Karpas-422 (cell line): ENCODE data around the gene IL2RG. TPM values are rescaled to one million over a fixed set of nuclear protein-coding genes. Genes with fewer than 3 reads are reported as not detected.
A peak's percentile ranks its signal among the peaks of the same experiment; 100 is the strongest.

Experiments used
- DNase-seq: peaks from one replicate; pipeline ENCODE4 v3.0.0-alpha.2; 2015
- H2AFZ ChIP-seq: fragments of 200-600 bp; sonication (generic); 2 replicates; pipeline ENCODE4 v1.6.1; 2014; ENCODE audit warnings: antibody characterized with exemption, low read length, mixed read lengths
- H3K27ac ChIP-seq: fragments of 200-600 bp; sonication (generic); 2 replicates; pipeline ENCODE4 v1.5.1; 2014; ENCODE audit warnings: mild to moderate bottlenecking, low read length, moderate library complexity
- H3K27me3 ChIP-seq: fragments of 200-600 bp; sonication (generic); 2 replicates; pipeline ENCODE4 v1.6.1; 2014; ENCODE audit warnings: low read length, mixed read lengths
- H3K36me3 ChIP-seq: fragments of 200-600 bp; sonication (generic); 2 replicates; pipeline ENCODE4 v1.6.1; 2014; ENCODE audit warnings: low read length, mixed read lengths; ENCODE audit not compliant: insufficient read depth
- H3K4me1 ChIP-seq: fragments of 200-600 bp; sonication (generic); 2 replicates; pipeline ENCODE4 v1.6.1; 2014; ENCODE audit warnings: mild to moderate bottlenecking, low read length, mixed read lengths
- H3K4me2 ChIP-seq: fragments of 200-600 bp; sonication (generic); 2 replicates; pipeline ENCODE4 v1.6.1; 2014; ENCODE audit warnings: low read length, low read depth, mild to moderate bottlenecking; ENCODE audit not compliant: poor library complexity, severe bottlenecking
- H3K4me3 ChIP-seq: fragments of 200-600 bp; sonication (generic); 2 replicates; pipeline ENCODE4 v1.5.1; 2014; ENCODE audit warnings: mild to moderate bottlenecking, antibody characterized with exemption, low read length, mixed read lengths
- H3K79me2 ChIP-seq: fragments of 200-600 bp; sonication (generic); 2 replicates; pipeline ENCODE4 v1.6.1; 2014; ENCODE audit warnings: mild to moderate bottlenecking, low read length, mixed read lengths
- H3K9ac ChIP-seq: fragments of 200-600 bp; sonication (generic); 2 replicates; pipeline ENCODE4 v1.6.0; 2014; ENCODE audit warnings: low read length
- H3K9me2 ChIP-seq: fragments of 200-600 bp; sonication (generic), shearing (Covaris generic); replicated peaks from 2 replicates; pipeline ENCODE4 v1.6.0; 2014; ENCODE audit warnings: mild to moderate bottlenecking, low read length, moderate library complexity; ENCODE audit not compliant: insufficient read depth
- H3K9me3 ChIP-seq: fragments of 300-700, 200-600 bp; sonication (generic); 2 replicates; pipeline ENCODE4 v1.6.1; 2014; ENCODE audit warnings: low read length, mixed read lengths
- H4K20me1 ChIP-seq: fragments of 200-600 bp; sonication (generic); 2 replicates; pipeline ENCODE4 v1.6.1; 2014; ENCODE audit warnings: mild to moderate bottlenecking, antibody characterized with exemption, low read length, low read depth; ENCODE audit not compliant: insufficient read depth
- small RNA-seq: library from RNA; depleted of rRNA; stranded (forward); fragments of <200 nt; gene quantifications from one replicate; pipeline ENCODE3, GENCODE V24; 2014
- total RNA-seq: library from RNA; depleted of rRNA; stranded (reverse); fragments of >200 nt; shearing (Covaris generic); gene quantifications from 2 replicates; pipeline ENCODE4 v1.2.3, GENCODE V29; 2014; ENCODE audit warnings: low replicate concordance; rRNA removed

The IL2RG gene
- total RNA-seq, 1 experiment from 2014 or later, result 9.1 TPM

DNA sequence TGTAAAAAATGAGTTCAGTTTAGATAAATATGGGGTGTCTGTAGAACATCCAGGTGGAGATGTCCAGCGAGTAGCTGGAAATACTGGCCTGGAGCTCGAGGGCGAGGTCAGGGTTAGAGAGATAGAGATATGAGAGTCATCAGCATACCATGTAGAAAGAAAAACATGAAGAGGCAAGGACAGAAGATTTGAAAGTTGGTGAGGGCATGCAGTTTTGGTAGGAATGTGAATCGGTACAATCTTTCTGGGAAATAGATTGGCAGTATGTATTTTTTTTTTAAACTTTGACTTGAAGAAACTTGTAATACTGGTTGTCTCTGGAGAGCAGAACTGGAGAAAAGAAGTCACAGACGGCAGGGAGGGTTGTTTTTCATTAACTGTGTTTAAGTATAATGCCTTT is 40.8 kb downstream of the IL2RG start:
- Histone ChIP-seq H3K27ac (no peak overlapping the region), H3K4me2 (no peak overlapping the region), H3K9ac (no peak overlapping the region), H3K36me3 (no peaks in the 10 kb centered on the region), H2AFZ (no peak overlapping the region), H4K20me1 (no peaks in the 10 kb centered on the region), H3K27me3 (no peaks in the 10 kb centered on the region), H3K4me3 (no peak overlapping the region), H3K9me2 (no peaks in the 10 kb centered on the region), H3K9me3 (no peaks in the 10 kb centered on the region), H3K79me2 (peaks cover 22% of the 10 kb centered on the region), H3K4me1 (peaks cover 7% of the 10 kb centered on the region)
- DNase-seq, result no peak

DNA sequence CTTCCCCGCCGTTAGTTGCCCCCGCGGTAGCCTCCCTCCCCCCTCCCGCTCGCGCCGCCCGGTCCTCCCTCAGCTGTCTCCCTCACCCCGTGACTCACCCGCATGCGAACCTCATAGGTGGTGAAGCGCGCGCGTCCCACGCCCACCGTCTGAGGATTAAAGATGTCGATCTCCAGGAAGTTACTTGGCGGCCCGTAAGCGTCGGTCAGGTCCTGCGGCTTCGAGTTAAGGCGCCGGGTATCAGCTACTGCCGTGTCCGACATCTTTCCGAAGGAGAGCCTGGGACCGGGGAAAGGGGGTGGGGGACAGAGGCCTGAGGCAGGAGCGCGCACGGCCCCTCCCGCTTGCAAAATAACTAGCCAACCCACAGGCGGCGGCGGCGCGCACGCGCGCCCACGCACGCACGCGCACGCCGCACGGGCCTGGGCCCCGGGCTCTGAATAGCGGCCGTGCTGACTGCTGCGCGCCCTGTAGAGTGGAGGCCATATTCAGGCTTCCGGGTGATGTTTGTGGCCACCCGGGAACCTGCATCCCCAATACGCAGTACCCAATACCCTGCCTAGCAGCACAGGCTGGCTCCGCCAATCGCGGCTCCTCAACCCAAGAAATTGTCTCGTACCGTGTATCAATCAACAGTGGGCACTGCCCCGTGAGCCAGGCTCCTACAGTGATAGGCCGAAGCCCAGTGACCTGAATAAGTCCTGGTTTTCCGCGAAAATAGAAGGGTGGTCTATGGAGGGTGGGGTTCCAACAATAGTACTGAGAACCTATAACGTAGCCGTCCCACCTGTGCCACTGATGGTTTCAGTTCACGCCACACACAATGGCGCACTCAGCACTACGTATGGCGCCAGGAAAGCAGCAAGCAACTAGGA is 43.1 kb downstream of the IL2RG start, which contains the start of gene SNX12:
Gene SNX12 (minus strand): TSS at position 291 of the 875 bp plus-strand sequence. CDS start 28 bp downstream, at position 263.
- Histone ChIP-seq H3K9me2 (no peaks in the 10 kb centered on the region), H3K9ac (peak within 1 kb of the TSS; percentile 71), H3K4me2 (peak within 1 kb of the TSS; percentile 80), H3K9me3 (no peaks in the 10 kb centered on the region; the same call in 1 of the 2 replicates), H3K79me2 (peaks cover 29% of the 10 kb centered on the region), H4K20me1 (no peaks in the 10 kb centered on the region), H2AFZ (peak within 1 kb of the TSS; percentile 65; the same call in 1 of the 2 replicates), H3K27ac (peak within 1 kb of the TSS; percentile 54), H3K36me3 (no peaks in the 10 kb centered on the region), H3K4me3 (peak within 1 kb of the TSS; percentile 82), H3K4me1 (peaks cover 7% of the 10 kb centered on the region), H3K27me3 (no peaks in the 10 kb centered on the region)
- DNase-seq, result peak; percentile 95

DNA sequence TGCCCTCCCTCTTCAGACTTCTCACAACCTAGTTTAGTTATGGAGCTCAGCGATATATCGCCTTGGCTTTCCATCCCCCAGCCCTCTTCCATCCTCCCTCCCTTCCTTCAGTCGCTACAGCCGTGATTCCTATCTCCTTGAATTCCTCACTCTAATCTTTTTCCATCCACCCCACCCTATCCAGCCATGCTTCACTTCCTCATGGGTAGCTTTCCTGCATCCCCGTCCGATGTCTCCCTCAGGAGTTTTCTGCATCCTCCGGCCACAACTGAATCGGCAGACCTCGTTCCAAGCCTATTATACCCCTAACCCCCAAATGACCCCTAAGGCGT is 43.7 kb downstream of the IL2RG start:
- peaks cover 7% of the 10 kb centered on the region for H3K4me1 ChIP-seq
- DNase-seq, result peak; percentile 39

GRCh38 chrX:71067089-71067488 is 44.3 kb downstream of the IL2RG start:
- no peak overlapping the region for H2AFZ ChIP-seq

More for the DNA sequence above, 43.7 kb downstream of the IL2RG start:
- H4K20me1 ChIP-seq, result no peaks in the 10 kb centered on the region
- peak overlapping the region; percentile 73 for H3K4me3 ChIP-seq
- no peak overlapping the region for H2AFZ ChIP-seq
- peaks cover 29% of the 10 kb centered on the region for H3K79me2 ChIP-seq
- H3K4me2 ChIP-seq, result peak overlapping the region; percentile 69
- H3K27ac ChIP-seq, result peak overlapping the region; percentile 53
- H3K27me3 ChIP-seq, result no peaks in the 10 kb centered on the region
- H3K9ac ChIP-seq, result peak overlapping the region; percentile 71
- no peaks in the 10 kb centered on the region for H3K9me2 ChIP-seq
- no peaks in the 10 kb centered on the region for H3K36me3 ChIP-seq
- H3K9me3 ChIP-seq, result no peaks in the 10 kb centered on the region; the same call in 1 of the 2 replicates

DNA sequence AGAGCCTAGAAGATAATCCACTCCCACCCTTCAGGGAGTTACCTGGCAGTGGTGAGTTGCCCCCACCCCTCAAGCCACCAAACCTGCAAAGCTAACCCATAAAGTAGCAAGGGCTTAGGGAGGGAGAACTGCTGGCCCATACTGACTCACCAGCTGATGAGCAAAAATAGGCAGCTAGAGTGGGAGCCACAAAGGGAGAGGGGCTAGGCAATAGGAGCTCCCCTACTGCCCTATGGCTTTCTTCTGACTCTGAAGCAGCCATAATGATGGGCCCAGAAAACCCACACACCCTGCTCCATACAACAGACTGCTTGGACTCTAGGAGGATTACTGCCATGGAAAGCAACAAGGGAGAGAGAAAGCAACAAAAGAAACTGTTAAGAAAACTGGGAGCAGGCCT is 51.2 kb downstream of the IL2RG start:
- Histone ChIP-seq H3K27me3 (no peaks in the 10 kb centered on the region), H3K4me2 (no peak overlapping the region), H3K9ac (no peak overlapping the region), H3K27ac (no peak overlapping the region), H3K9me2 (no peaks in the 10 kb centered on the region), H3K9me3 (no peaks in the 10 kb centered on the region; the same call in 1 of the 2 replicates), H3K4me1 (no peaks in the 10 kb centered on the region), H2AFZ (no peak overlapping the region), H3K4me3 (no peak overlapping the region), H3K36me3 (0 out of 2 replicates have a peak, but pooled peaks cover 3% of the 10 kb centered on the region), H3K79me2 (peaks cover 7% of the 10 kb centered on the region), H4K20me1 (no peaks in the 10 kb centered on the region)
- no peak for DNase-seq

More at GRCh38 chrX:71067089-71067488, 44.3 kb downstream of the IL2RG start:
- Histone ChIP-seq H3K4me1 (peaks cover 7% of the 10 kb centered on the region), H3K4me3 (peak overlapping the region; percentile 73), H3K27me3 (no peaks in the 10 kb centered on the region), H3K9ac (peak overlapping the region; percentile 71), H4K20me1 (no peaks in the 10 kb centered on the region), H3K4me2 (peak overlapping the region; percentile 69), H3K79me2 (peaks cover 29% of the 10 kb centered on the region), H3K36me3 (no peaks in the 10 kb centered on the region), H3K27ac (no peak overlapping the region), H3K9me2 (no peaks in the 10 kb centered on the region), H3K9me3 (no peaks in the 10 kb centered on the region; the same call in 1 of the 2 replicates)
- DNase-seq, result peak; percentile 40

GRCh38 chrX:71057848-71058530 is 53.4 kb downstream of the IL2RG start:
- no peak for DNase-seq
- H3K9me3 ChIP-seq, result no peaks in the 10 kb centered on the region
- H3K4me3 ChIP-seq, result no peak overlapping the region
- H3K4me1 ChIP-seq, result no peaks in the 10 kb centered on the region
- no peaks in the 10 kb centered on the region for H3K79me2 ChIP-seq
- no peaks in the 10 kb centered on the region for H4K20me1 ChIP-seq
- no peak overlapping the region for H3K4me2 ChIP-seq
- no peak overlapping the region for H3K27ac ChIP-seq
- H3K9ac ChIP-seq, result no peak overlapping the region
- no peaks in the 10 kb centered on the region for H3K9me2 ChIP-seq
- 0 out of 2 replicates have a peak, but pooled peaks cover 3% of the 10 kb centered on the region for H3K36me3 ChIP-seq
- no peaks in the 10 kb centered on the region for H3K27me3 ChIP-seq
- H2AFZ ChIP-seq, result no peak overlapping the region

Small RNA genes within 50 kb of the gene (small RNA-seq; reads per million reads assigned to genes)
- not detected for gene CXorf65

Other genes starting within 250 kb of the IL2RG start
- gene TEX11, start 202.9 kb downstream of the IL2RG start, total RNA-seq, result not detected in 2 replicates
- gene SLC7A3, start 180.5 kb downstream of the IL2RG start, total RNA-seq, result not detected in 2 replicates
- 18.9 and 38.3 TPM in 2 replicates for gene SNX12, start 43.2 kb downstream of the IL2RG start, total RNA-seq
- gene FOXO4, start 15.7 kb downstream of the IL2RG start, total RNA-seq, result 4.5 and 9.5 TPM in 2 replicates
- 0.36 TPM in 1 of 2 replicates, not detected in the other for gene CXorf65, start 4.8 kb downstream of the IL2RG start, total RNA-seq
- gene MED12, start 7.0 kb upstream of the IL2RG start, total RNA-seq, result 32.7 and 35.2 TPM in 2 replicates
- 0.86 and 1.9 TPM in 2 replicates for gene NLGN3, start 33.3 kb upstream of the IL2RG start, total RNA-seq
- not detected in 2 replicates for gene GJB1, start 111.6 kb upstream of the IL2RG start, total RNA-seq
- 28.3 and 29.1 TPM in 2 replicates for gene ZMYM3, start 142.6 kb upstream of the IL2RG start, total RNA-seq
- gene NONO, start 172.1 kb upstream of the IL2RG start, total RNA-seq, result 335 and 360 TPM in 2 replicates
- 2.7 and 3.8 TPM in 2 replicates for gene ITGB1BP2, start 190.2 kb upstream of the IL2RG start, total RNA-seq